Retinal pigment epithelial cell (primary cell): ENCODE results near the gene CEP152.

ENCODE experiments used
- DNase-seq: peaks from one replicate; pipeline ENCODE4 v3.0.0-alpha.2; 2010; ENCODE audit warnings: low read depth
- H3K4me3 ChIP-seq: 2 replicates; pipeline ENCODE4 v1.5.1; 2011; ENCODE audit warnings: mild to moderate bottlenecking, low read length, control low read depth, moderate library complexity
- TF ChIP-seq, protein P1 (sequence below): conservative IDR thresholded peaks from 2 replicates; pipeline ENCODE4 v1.5.1; 2011; ENCODE audit warnings: low read depth, low read length, control low read depth, inconsistent platforms

The CEP152 gene

DNA sequence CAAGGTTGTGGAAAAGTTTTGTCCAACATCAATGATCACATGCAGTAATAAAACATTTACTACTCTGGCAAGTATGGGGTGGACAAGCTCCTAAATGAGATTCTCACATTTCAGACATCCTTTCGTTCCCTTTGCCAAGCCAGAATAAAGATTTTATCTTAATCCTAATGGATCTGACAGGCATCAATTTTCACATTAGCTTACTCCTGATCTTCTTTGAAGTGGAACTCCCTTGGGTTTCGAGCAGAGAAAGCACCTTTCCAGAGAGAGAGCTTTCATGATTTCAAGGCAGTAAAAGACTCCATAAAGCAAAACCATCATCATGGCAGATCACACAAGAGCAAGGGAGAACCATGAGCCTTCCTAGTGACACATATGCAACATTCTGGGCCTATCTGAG is 39.8 kb upstream of the CEP152 start:
- TF ChIP-seq, protein P1, sequence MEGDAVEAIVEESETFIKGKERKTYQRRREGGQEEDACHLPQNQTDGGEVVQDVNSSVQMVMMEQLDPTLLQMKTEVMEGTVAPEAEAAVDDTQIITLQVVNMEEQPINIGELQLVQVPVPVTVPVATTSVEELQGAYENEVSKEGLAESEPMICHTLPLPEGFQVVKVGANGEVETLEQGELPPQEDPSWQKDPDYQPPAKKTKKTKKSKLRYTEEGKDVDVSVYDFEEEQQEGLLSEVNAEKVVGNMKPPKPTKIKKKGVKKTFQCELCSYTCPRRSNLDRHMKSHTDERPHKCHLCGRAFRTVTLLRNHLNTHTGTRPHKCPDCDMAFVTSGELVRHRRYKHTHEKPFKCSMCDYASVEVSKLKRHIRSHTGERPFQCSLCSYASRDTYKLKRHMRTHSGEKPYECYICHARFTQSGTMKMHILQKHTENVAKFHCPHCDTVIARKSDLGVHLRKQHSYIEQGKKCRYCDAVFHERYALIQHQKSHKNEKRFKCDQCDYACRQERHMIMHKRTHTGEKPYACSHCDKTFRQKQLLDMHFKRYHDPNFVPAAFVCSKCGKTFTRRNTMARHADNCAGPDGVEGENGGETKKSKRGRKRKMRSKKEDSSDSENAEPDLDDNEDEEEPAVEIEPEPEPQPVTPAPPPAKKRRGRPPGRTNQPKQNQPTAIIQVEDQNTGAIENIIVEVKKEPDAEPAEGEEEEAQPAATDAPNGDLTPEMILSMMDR, result no peak
- DNase-seq, result no peak
- no peak overlapping the region for H3K4me3 ChIP-seq

DNA sequence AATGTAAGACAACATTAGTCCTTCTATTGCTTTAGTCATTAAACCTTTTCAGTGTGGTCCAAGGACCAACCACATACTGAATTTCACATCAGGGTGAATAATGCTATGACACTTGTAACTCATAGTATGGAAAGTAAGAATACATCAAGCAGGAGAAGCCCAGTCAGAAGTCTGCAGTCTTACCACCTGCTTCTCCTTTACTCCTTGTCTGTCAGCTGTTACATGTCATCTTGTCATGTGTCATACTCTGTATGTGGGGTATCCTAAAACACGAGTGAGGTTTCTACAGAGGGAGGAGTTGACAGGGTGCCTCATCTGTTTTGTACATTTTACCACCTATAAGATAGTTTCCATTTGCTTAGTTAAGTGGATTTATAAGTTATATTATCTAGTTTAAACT is 34.3 kb upstream of the CEP152 start:
- no peak for DNase-seq
- TF ChIP-seq, protein P1, result no peak
- no peak overlapping the region for H3K4me3 ChIP-seq

DNA sequence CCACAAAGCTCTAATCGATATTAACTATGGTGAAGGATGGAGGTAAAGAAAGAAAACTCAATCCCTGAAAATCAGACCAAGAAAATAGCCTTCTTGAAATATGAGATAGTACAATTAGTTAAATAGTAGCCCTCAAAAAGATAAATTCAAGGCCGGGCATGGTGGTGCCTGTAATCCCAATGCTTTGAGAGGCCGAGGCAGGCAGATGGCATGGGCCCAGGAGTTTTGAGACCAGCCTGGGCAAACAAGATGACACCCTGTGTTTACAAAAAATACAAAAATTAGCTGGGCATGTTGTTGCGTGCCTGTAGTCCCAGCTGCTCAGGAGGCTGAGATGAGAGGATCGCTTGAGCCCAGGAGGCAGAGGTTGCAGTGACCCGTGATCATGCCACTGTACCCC is 31.6 kb upstream of the CEP152 start:
- H3K4me3 ChIP-seq, result no peak overlapping the region
- TF ChIP-seq, protein P1, result no peak
- no peak for DNase-seq

DNA sequence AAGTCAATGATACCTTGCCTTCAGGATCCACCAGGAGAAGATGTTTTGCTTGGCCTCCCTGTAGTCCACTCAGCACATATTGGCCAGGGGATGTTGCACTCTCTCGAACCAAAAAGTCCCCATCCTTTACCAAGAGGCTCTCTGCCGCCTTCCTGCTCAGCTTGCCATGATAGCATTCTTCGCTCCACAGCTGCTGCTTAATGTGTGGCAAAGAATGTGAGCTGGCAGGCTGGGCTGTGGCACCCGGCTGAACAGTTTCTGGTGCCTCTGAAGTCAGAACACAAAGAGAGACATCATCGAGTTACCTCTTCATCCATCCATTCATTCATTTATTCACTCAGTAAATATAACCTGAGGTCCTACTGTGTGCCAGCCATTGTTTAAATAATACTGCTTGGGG is 23.9 kb upstream of the CEP152 start:
- TF ChIP-seq, protein P1, result no peak
- H3K4me3 ChIP-seq, result no peak overlapping the region
- no peak for DNase-seq

DNA sequence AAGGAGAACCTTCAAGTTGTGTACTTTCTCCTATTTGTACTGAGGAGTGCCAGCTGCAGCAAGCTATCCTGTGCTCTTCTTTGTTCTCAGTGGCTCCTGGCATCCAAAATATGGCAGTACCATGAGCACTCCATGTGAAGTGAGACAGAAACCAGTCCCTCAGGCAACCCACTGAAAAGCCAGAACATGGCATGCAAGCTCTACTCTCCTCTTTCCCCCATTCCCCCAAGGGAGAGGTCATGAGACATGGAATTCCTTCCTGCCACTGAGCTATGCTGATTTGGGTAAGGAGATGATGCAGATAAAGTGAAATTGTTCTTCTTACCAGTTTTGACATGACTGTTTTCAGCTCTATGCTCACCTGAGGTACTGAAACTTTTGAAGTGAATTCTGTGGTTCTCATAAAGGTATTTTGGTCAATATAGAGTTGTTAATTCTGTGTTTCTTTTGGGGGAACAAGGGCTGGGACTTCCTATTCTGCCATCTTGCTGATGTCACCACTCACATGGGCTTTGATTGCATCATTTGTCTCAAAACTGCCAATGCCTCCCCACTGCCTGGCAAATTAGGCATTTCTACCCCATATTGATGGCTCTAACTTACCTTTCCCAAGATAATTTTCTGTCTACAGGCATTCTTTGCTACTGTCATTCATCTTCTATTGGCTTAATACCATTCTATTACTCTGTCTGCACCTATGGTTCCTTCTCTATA is 22.8 kb upstream of the CEP152 start:
- TF ChIP-seq, protein P1, result no peak
- no peak for DNase-seq

DNA sequence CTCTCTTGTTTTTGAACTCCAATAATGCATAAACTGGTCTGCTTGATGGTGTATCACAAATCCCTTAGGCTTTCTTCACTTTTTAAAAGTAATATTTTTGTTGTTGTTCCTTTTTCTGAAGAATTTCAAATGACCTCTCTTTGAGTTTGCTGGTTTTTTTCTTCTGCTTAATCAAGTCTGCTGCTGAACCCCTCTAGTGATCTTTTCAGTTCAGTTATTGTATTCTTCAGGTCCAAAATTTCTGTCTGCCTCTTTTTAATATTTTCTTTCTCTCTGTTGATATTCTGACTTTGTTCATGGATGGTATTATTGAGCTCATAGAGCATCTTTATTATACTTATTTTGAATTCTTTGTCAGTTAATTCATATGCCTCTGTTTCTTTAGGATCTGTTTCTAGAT is 21.8 kb upstream of the CEP152 start:
- H3K4me3 ChIP-seq, result no peak overlapping the region
- DNase-seq, result no peak
- TF ChIP-seq, protein P1, result no peak

More for the DNA sequence above, 22.8 kb upstream of the CEP152 start:
- H3K4me3 ChIP-seq, result no peak overlapping the region

DNA sequence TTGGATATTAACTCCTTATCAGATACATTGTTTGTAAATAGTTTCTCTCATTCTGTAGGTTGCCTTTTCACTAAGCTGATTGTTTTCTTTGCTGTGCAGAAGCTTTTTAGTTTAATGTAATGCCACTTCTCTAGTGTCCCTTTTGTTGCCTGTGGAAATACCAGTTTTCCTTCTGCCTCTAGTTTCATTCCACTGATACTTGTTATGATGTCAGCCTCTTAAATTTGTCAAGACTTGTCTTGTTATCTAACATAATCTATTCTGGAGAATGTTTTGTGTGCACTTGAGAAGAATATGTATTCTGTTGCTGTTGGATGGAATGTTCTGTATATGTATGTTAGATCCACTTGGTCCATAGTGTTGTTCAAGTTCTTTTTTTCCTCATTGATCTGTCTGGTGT is 18.0 kb upstream of the CEP152 start:
- H3K4me3 ChIP-seq, result no peak overlapping the region
- TF ChIP-seq, protein P1, result no peak
- DNase-seq, result no peak
